NCI-H2227 treated with DMSO at 0.1 percent for 48 hours (cell line): Measurements from ENCODE around the gene LHFPL6.

Experiments
- DNase-seq: peaks from one replicate; lab custom pipeline; 2025; lab: John Stamatoyannopoulos, UW

The LHFPL6 gene

GRCh38 chr13:39462906-39463305, 140.1 kb downstream of the LHFPL6 start:
- no peak for DNase-seq

GRCh38 chr13:39462428-39462827, 140.6 kb downstream of the LHFPL6 start:
- DNase-seq, result no peak

GRCh38 chr13:39461685-39462266, 141.2 kb downstream of the LHFPL6 start:
- DNase-seq, result no peak

- no peak for DNase-seq
These were observed 145.7 kb downstream of the LHFPL6 start for GRCh38 chr13:39457274-39457673.

- DNase-seq, result no peak
These were observed 147.3 kb downstream of the LHFPL6 start for GRCh38 chr13:39455521-39456175.

- no peak for DNase-seq
These were observed 150.2 kb downstream of the LHFPL6 start for GRCh38 chr13:39452834-39453233.

GRCh38 chr13:39452417-39452816, 150.6 kb downstream of the LHFPL6 start:
- DNase-seq, result peak; percentile 15

GRCh38 chr13:39451860-39452301, 151.1 kb downstream of the LHFPL6 start:
- peak; percentile 27 for DNase-seq

GRCh38 chr13:39451301-39451700, 151.7 kb downstream of the LHFPL6 start:
- DNase-seq, result no peak

GRCh38 chr13:39450176-39450575, 152.8 kb downstream of the LHFPL6 start:
- DNase-seq, result no peak

- DNase-seq, result no peak
These were observed 154.2 kb downstream of the LHFPL6 start for GRCh38 chr13:39448834-39449233.

GRCh38 chr13:39446865-39447264, 156.1 kb downstream of the LHFPL6 start:
- no peak for DNase-seq

GRCh38 chr13:39444866-39445265, 158.1 kb downstream of the LHFPL6 start:
- no peak for DNase-seq

- no peak for DNase-seq
These were observed 169.3 kb downstream of the LHFPL6 start for GRCh38 chr13:39433651-39434050.

GRCh38 chr13:39432196-39432595, 170.8 kb downstream of the LHFPL6 start:
- DNase-seq, result no peak

- DNase-seq, result no peak
These were observed 180.0 kb downstream of the LHFPL6 start for GRCh38 chr13:39422845-39423565.

GRCh38 chr13:39419876-39420275, 183.1 kb downstream of the LHFPL6 start:
- no peak for DNase-seq

- no peak for DNase-seq
These were observed 183.9 kb downstream of the LHFPL6 start for GRCh38 chr13:39419068-39419467.

GRCh38 chr13:39418424-39418823, 184.6 kb downstream of the LHFPL6 start:
- DNase-seq, result no peak

GRCh38 chr13:39417643-39418042, 185.3 kb downstream of the LHFPL6 start:
- DNase-seq, result no peak

- no peak for DNase-seq
These were observed 185.9 kb downstream of the LHFPL6 start for GRCh38 chr13:39417131-39417530.

GRCh38 chr13:39415008-39415802, 187.8 kb downstream of the LHFPL6 start:
- DNase-seq, result no peak
